ENCODE measurements around the gene CACFD1.
A peak's percentile ranks its signal among the peaks of the same experiment; 100 is the strongest.

Gene CACFD1

GRCh38 chr9:133433351-133433843 lies 26.4 kb upstream of the CACFD1 start:
- peaks cover 0 to 10% (median 0%) of the 10 kb centered on the region in 3 experiments for H3K27me3 ChIP-seq (ENCODE audit: control insufficient read depth in 3 of 3, insufficient read depth in 3 of 3, low read depth in 1 of 3, low read length in 3 of 3)
- H2AFZ ChIP-seq (ENCODE audit: low read length), result no peak overlapping the region
- peaks cover 0 to 1% of the 10 kb centered on the region in 2 donors for H3K4me1 ChIP-seq (ENCODE audit: control insufficient read depth in 2 of 2, insufficient read depth in 1 of 2, low read depth in 1 of 2, low read length in 2 of 2)
- no peak overlapping the region for H2BK120ac ChIP-seq (ENCODE audit: low read depth, low read length)
- DNase-seq (ENCODE audit: low spot score), result no peak
- H3K27ac ChIP-seq (replicated peaks; ENCODE audit: low read length), result no peak overlapping the region
- no peak overlapping the region for H2BK12ac ChIP-seq (ENCODE audit: low read length)
- H3K79me1 ChIP-seq (ENCODE audit: low read depth, low read length), result peaks cover 2% of the 10 kb centered on the region
- no peak overlapping the region for H3K4me3 ChIP-seq (ENCODE audit: low read length in 2 of 2)
- no peak overlapping the region for H4K91ac ChIP-seq (ENCODE audit: low read depth, low read length, poor library complexity)
- H2AK5ac ChIP-seq (ENCODE audit: low read depth, low read length), result peak overlapping the region; percentile 75
- H2BK15ac ChIP-seq (ENCODE audit: low read length), result no peak overlapping the region
- WGBS, 2 donors (ENCODE audit: extremely low coverage in 2 of 2, insufficient read length in 2 of 2, insufficient replicate concordance in 1 of 2), result no CpG with 5 or more reads among the region's 11 CpGs
- H3K14ac ChIP-seq (ENCODE audit: low read length), result no peak overlapping the region
- no peak overlapping the region for H3K18ac ChIP-seq (ENCODE audit: low read length)
- H3K9ac ChIP-seq (ENCODE audit: low read depth, low read length, poor library complexity), result no peak overlapping the region
- H3K4ac ChIP-seq (ENCODE audit: low read length), result no peak overlapping the region
- peak overlapping the region; percentile 66 for H2BK5ac ChIP-seq (ENCODE audit: low read length)
- H3K23ac ChIP-seq (ENCODE audit: low read depth, low read length, poor library complexity), result peak overlapping the region; percentile 55
- no peaks in the 10 kb centered on the region for H3K36me3 ChIP-seq (replicated peaks in 1 of 2; ENCODE audit: control insufficient read depth in 2 of 2, insufficient read depth in 2 of 2, low read length in 2 of 2)
- peaks cover 0 to 2% of the 10 kb centered on the region in 2 donors for H3K9me3 ChIP-seq (replicated peaks in 1 of 2; ENCODE audit: control insufficient read depth in 2 of 2, insufficient read depth in 1 of 2, low read depth in 1 of 2, low read length in 2 of 2)
- no peak overlapping the region for H3K4me2 ChIP-seq (ENCODE audit: insufficient read depth, low read length, poor library complexity, severe bottlenecking)
- H4K8ac ChIP-seq (ENCODE audit: low read depth, low read length), result no peak overlapping the region

GRCh38 chr9:133436681-133437080 lies 23.1 kb upstream of the CACFD1 start:
- H3K4me1 ChIP-seq (ENCODE audit: control insufficient read depth in 2 of 2, insufficient read depth in 1 of 2, low read depth in 1 of 2, low read length in 2 of 2), result no peaks in the 10 kb centered on the region
- no peak overlapping the region for H2BK15ac ChIP-seq (ENCODE audit: low read length)
- no peaks in the 10 kb centered on the region for H3K36me3 ChIP-seq (replicated peaks in 1 of 2; ENCODE audit: control insufficient read depth in 2 of 2, insufficient read depth in 2 of 2, low read length in 2 of 2)
- H3K4me3 ChIP-seq (ENCODE audit: low read length in 2 of 2), result no peak overlapping the region
- H3K14ac ChIP-seq (ENCODE audit: low read length), result no peak overlapping the region
- no peak overlapping the region for H2BK12ac ChIP-seq (ENCODE audit: low read length)
- H3K18ac ChIP-seq (ENCODE audit: low read length), result peak overlapping the region; percentile 28
- no peak overlapping the region for H3K23ac ChIP-seq (ENCODE audit: low read depth, low read length, poor library complexity)
- no peak overlapping the region for H4K8ac ChIP-seq (ENCODE audit: low read depth, low read length)
- H2AFZ ChIP-seq (ENCODE audit: low read length), result no peak overlapping the region
- H3K27me3 ChIP-seq (ENCODE audit: control insufficient read depth in 3 of 3, insufficient read depth in 3 of 3, low read depth in 1 of 3, low read length in 3 of 3), result no peaks in the 10 kb centered on the region
- no peak overlapping the region for H2BK5ac ChIP-seq (ENCODE audit: low read length)
- no peak overlapping the region for H2AK5ac ChIP-seq (ENCODE audit: low read depth, low read length)
- H3K9ac ChIP-seq (ENCODE audit: low read depth, low read length, poor library complexity), result no peak overlapping the region
- no peak overlapping the region for H2BK120ac ChIP-seq (ENCODE audit: low read depth, low read length)
- H3K79me1 ChIP-seq (ENCODE audit: low read depth, low read length), result peaks cover 2% of the 10 kb centered on the region
- no peak overlapping the region for H3K4me2 ChIP-seq (ENCODE audit: insufficient read depth, low read length, poor library complexity, severe bottlenecking)
- no peak overlapping the region for H3K4ac ChIP-seq (ENCODE audit: low read length)
- no peak overlapping the region for H4K91ac ChIP-seq (ENCODE audit: low read depth, low read length, poor library complexity)
- H3K9me3 ChIP-seq (replicated peaks in 1 of 2; ENCODE audit: control insufficient read depth in 2 of 2, insufficient read depth in 1 of 2, low read depth in 1 of 2, low read length in 2 of 2), result no peaks in the 10 kb centered on the region
- WGBS, 2 donors (ENCODE audit: extremely low coverage in 2 of 2, insufficient read length in 2 of 2, insufficient replicate concordance in 1 of 2), result no CpG with 5 or more reads among the region's 16 CpGs
- DNase-seq (ENCODE audit: low spot score), result no peak
- no peak overlapping the region for H3K27ac ChIP-seq (replicated peaks; ENCODE audit: low read length)

DNA sequence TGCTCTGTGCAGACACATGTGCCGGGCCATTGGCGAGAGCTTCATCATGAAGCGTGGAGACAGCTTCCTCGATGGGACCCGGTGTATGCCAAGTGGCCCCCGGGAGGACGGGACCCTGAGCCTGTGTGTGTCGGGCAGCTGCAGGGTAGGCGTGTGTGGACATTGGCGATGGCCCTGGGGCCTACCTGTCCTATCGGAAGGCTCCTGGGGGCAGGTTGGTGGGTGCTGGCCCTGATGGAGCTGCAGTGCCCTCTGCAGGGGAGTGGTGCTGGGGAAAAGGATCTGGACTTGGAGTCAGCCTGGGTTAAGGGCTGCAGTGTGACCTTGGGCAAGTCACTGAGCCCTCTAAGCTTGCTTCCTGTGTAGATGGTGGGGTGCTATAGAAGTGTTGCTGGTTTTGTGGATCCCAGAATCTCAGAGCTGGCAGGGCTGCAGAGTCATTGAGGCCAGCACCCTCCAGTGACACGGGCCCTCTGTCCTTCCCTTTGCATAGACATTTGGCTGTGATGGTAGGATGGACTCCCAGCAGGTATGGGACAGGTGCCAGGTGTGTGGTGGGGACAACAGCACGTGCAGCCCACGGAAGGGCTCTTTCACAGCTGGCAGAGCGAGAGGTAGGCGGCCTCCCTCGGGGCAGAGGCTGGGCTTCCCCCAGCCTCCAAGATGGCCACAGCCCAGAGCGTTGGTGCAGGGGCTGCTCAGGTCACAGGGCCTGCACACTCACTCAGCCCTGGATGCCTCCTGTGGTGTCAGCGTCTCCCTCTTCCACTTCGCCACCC lies 21.8 kb upstream of the CACFD1 start:
- Histone ChIP-seq H3K4me1 (ENCODE audit: control insufficient read depth in 2 of 2, insufficient read depth in 1 of 2, low read depth in 1 of 2, low read length in 2 of 2) (no peaks in the 10 kb centered on the region), H3K9me3 (replicated peaks in 1 of 2; ENCODE audit: control insufficient read depth in 2 of 2, insufficient read depth in 1 of 2, low read depth in 1 of 2, low read length in 2 of 2) (no peaks in the 10 kb centered on the region), H3K9ac (ENCODE audit: low read depth, low read length, poor library complexity) (no peak overlapping the region), H2AK5ac (ENCODE audit: low read depth, low read length) (no peak overlapping the region), H3K23ac (ENCODE audit: low read depth, low read length, poor library complexity) (peak overlapping the region; percentile 55), H3K27ac (replicated peaks; ENCODE audit: low read length) (no peak overlapping the region), H3K4me2 (ENCODE audit: insufficient read depth, low read length, poor library complexity, severe bottlenecking) (no peak overlapping the region), H3K79me1 (ENCODE audit: low read depth, low read length) (peaks cover 2% of the 10 kb centered on the region), H3K36me3 (replicated peaks in 1 of 2; ENCODE audit: control insufficient read depth in 2 of 2, insufficient read depth in 2 of 2, low read length in 2 of 2) (no peaks in the 10 kb centered on the region), H2BK5ac (ENCODE audit: low read length) (no peak overlapping the region), H3K27me3 (ENCODE audit: control insufficient read depth in 3 of 3, insufficient read depth in 3 of 3, low read depth in 1 of 3, low read length in 3 of 3) (no peaks in the 10 kb centered on the region), H3K4me3 (ENCODE audit: low read length in 2 of 2) (no peak overlapping the region), H2BK15ac (ENCODE audit: low read length) (no peak overlapping the region), H3K14ac (ENCODE audit: low read length) (no peak overlapping the region), H4K8ac (ENCODE audit: low read depth, low read length) (no peak overlapping the region), H2BK120ac (ENCODE audit: low read depth, low read length) (no peak overlapping the region), H4K91ac (ENCODE audit: low read depth, low read length, poor library complexity) (no peak overlapping the region), H3K18ac (ENCODE audit: low read length) (no peak overlapping the region), H2AFZ (ENCODE audit: low read length) (no peak overlapping the region), H3K4ac (ENCODE audit: low read length) (no peak overlapping the region), H2BK12ac (ENCODE audit: low read length) (no peak overlapping the region)
- WGBS, 2 donors (ENCODE audit: extremely low coverage in 2 of 2, insufficient read length in 2 of 2, insufficient replicate concordance in 1 of 2), result no CpG with 5 or more reads among the region's 20 CpGs
- DNase-seq (ENCODE audit: low spot score), result no peak

- no peak overlapping the region for H2AK5ac ChIP-seq (ENCODE audit: low read depth, low read length)
- no peak overlapping the region for H3K14ac ChIP-seq (ENCODE audit: low read length)
- no peak overlapping the region for H3K4ac ChIP-seq (ENCODE audit: low read length)
- no peak overlapping the region for H3K4me2 ChIP-seq (ENCODE audit: insufficient read depth, low read length, poor library complexity, severe bottlenecking)
- H3K9ac ChIP-seq (ENCODE audit: low read depth, low read length, poor library complexity), result no peak overlapping the region
- no peak overlapping the region for H2BK15ac ChIP-seq (ENCODE audit: low read length)
- no peak overlapping the region for H3K27ac ChIP-seq (replicated peaks; ENCODE audit: low read length)
- H3K23ac ChIP-seq (ENCODE audit: low read depth, low read length, poor library complexity), result no peak overlapping the region
- no peaks in the 10 kb centered on the region for H3K4me1 ChIP-seq (ENCODE audit: control insufficient read depth in 2 of 2, insufficient read depth in 1 of 2, low read depth in 1 of 2, low read length in 2 of 2)
- H2AFZ ChIP-seq (ENCODE audit: low read length), result no peak overlapping the region
- H4K8ac ChIP-seq (ENCODE audit: low read depth, low read length), result no peak overlapping the region
- no peak overlapping the region for H4K91ac ChIP-seq (ENCODE audit: low read depth, low read length, poor library complexity)
- no peaks in the 10 kb centered on the region for H3K27me3 ChIP-seq (ENCODE audit: control insufficient read depth in 3 of 3, insufficient read depth in 3 of 3, low read depth in 1 of 3, low read length in 3 of 3)
- H2BK5ac ChIP-seq (ENCODE audit: low read length), result no peak overlapping the region
- no peaks in the 10 kb centered on the region for H3K9me3 ChIP-seq (replicated peaks in 1 of 2; ENCODE audit: control insufficient read depth in 2 of 2, insufficient read depth in 1 of 2, low read depth in 1 of 2, low read length in 2 of 2)
- WGBS, 2 donors (ENCODE audit: extremely low coverage in 2 of 2, insufficient read length in 2 of 2, insufficient replicate concordance in 1 of 2), result no CpG with 5 or more reads among the region's 4 CpGs
- no peak overlapping the region for H2BK120ac ChIP-seq (ENCODE audit: low read depth, low read length)
- no peaks in the 10 kb centered on the region for H3K79me1 ChIP-seq (ENCODE audit: low read depth, low read length)
- no peak overlapping the region for H3K4me3 ChIP-seq (ENCODE audit: low read length in 2 of 2)
- no peak for DNase-seq (ENCODE audit: low spot score)
- H2BK12ac ChIP-seq (ENCODE audit: low read length), result no peak overlapping the region
- no peaks in the 10 kb centered on the region for H3K36me3 ChIP-seq (replicated peaks in 1 of 2; ENCODE audit: control insufficient read depth in 2 of 2, insufficient read depth in 2 of 2, low read length in 2 of 2)
- H3K18ac ChIP-seq (ENCODE audit: low read length), result no peak overlapping the region
These were observed 20.4 kb upstream of the CACFD1 start for GRCh38 chr9:133439337-133439736.
